Measurements from ENCODE around the gene JARID2. TPM values are rescaled to one million over a fixed set of nuclear protein-coding genes. Genes with fewer than 3 reads are reported as not detected.

JARID2 gene
- total and polyA plus RNA-seq, 10 of the 15 experiments (the other 5 are each of a cell fraction or from before 2014, with no cell fraction given) = 4.2 to 21.6 (median 11.7) TPM

GRCh38 chr6:15472621-15473020 lies 226.8 kb downstream of the JARID2 start (continued):
- TF ChIP-seq SRF (IDR thresholded peaks at IDR 0.05; ENCODE audit: low read depth in 2 of 2, low read length in 2 of 2) = no peak
- TF ChIP-seq, protein P1, sequence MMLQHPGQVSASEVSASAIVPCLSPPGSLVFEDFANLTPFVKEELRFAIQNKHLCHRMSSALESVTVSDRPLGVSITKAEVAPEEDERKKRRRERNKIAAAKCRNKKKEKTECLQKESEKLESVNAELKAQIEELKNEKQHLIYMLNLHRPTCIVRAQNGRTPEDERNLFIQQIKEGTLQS (IDR thresholded peaks at IDR 0.05; ENCODE audit: borderline replicate concordance, extremely low read depth, low read depth, low read length) = no peak
- TF ChIP-seq BMI1 (IDR thresholded peaks at IDR 0.05; ENCODE audit: borderline replicate concordance) = no peak
- TF ChIP-seq RAD21 (IDR thresholded peaks at IDR 0.05; ENCODE audit: insufficient read depth, low read depth, low read length) = no peak
- TF ChIP-seq NFXL1 (IDR thresholded peaks at IDR 0.05; ENCODE audit: borderline replicate concordance) = no peak

DNA sequence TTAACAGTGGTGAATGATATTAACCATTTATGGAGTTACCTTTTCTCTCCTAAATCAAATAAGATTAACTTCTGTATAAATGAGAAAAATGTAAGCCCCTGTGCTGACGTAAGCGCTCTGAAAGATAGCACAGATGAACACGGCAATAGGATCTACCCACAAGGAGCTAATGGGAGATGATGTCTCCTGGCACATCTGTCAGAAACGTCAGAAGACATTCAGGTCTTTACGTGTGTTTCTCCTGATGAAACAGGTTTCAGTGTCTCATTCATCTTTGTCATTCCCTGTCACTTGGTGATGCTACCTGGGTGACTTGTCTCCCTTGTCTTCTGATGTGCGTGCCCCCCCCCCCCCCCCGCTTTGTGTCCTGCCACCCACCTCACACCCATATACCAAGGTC lies 227.3 kb downstream of the JARID2 start:
- Histone ChIP-seq H3K36me3 (ENCODE audit: control insufficient read depth in 2 of 2, insufficient read depth in 2 of 2, low read length in 1 of 2) (peaks cover 16 to 27% of the 10 kb centered on the region in 2 experiments; a peak in 3 of 4 replicates), H2AFZ (ENCODE audit: control insufficient read depth, low read depth, low read length) (no peak overlapping the region), H3K4me1 (ENCODE audit: control insufficient read depth, insufficient read depth, low read length) (no peaks in the 10 kb centered on the region), H3K27ac (ENCODE audit: control insufficient read depth, insufficient read depth) (no peak overlapping the region), H3K4me2 (ENCODE audit: control insufficient read depth, insufficient read depth) (no peak overlapping the region), H4K20me1 (ENCODE audit: control insufficient read depth, insufficient read depth) (no peaks in the 10 kb centered on the region), H3K9me3 (replicated peaks; ENCODE audit: control insufficient read depth, insufficient read depth, low read length) (no peaks in the 10 kb centered on the region), H3K79me2 (ENCODE audit: control insufficient read depth, insufficient read depth, low read length) (peaks cover 2% of the 10 kb centered on the region), H3K9ac (ENCODE audit: control insufficient read depth, insufficient read depth, low read length) (no peak overlapping the region), H3K27me3 (replicated peaks in 1 of 2; ENCODE audit: control insufficient read depth in 2 of 2, insufficient read depth in 2 of 2, low read length in 1 of 2) (no peaks in the 10 kb centered on the region), H3K4me3 (no peak overlapping the region)
- FAIRE-seq (no peak), DNase-seq (ENCODE audit: low read depth, low spot score) (no peak), ATAC-seq (no peak)
- SMC1A ChIA-PET (ENCODE audit: uncharacterized antibody, unreplicated experiment) = interaction anchor here (0.5 to 1.8 kb wide), 2 partner anchors 16 to 220 kb away, joined by 3 to 7 read pairs; no protein-coding TSS in a partner anchor
- intact Hi-C loops (cut with micrococcal nuclease; ENCODE audit: unreplicated experiment) = no loop called here
- in situ Hi-C loops (cut with MboI) = loop anchor here (25.0 kb wide), 1 partner anchor 1561 kb away; the partner anchor contains the start of gene RNF182
- CTCF ChIA-PET = interaction anchor here (1.5 to 4.1 kb wide), 3 partner anchors 10 to 17 kb away, joined by 3 to 13 read pairs (median 7); no protein-coding TSS in a partner anchor
- RAD21 ChIA-PET (ENCODE audit: unreplicated experiment) = interaction anchor here (1.4 kb wide), 1 partner anchor 1347 kb away, joined by 3 read pairs; no protein-coding TSS in a partner anchor
- POLR2A ChIA-PET = interaction anchor here (0.6 kb wide), 1 partner anchor 16 kb away, joined by 3 read pairs; no protein-coding TSS in a partner anchor
- no TSS peak for BruUV-seq (replicated peaks)
- WGBS (ENCODE audit: insufficient coverage, insufficient replicate concordance, low lambda C conversion rate, missing lambda C conversion rate) = 80% methylated on average over 7 of the region's 7 CpGs
- TF ChIP-seq POLR2A (IDR thresholded peaks at IDR 0.05; ENCODE audit: low read depth, low read length) (no peak), SIX5 (IDR thresholded peaks at IDR 0.05; ENCODE audit: low read depth, low read length, severe bottlenecking) (no peak), HDAC2 (IDR thresholded peaks at IDR 0.05) (no peak), NR2C2 (IDR thresholded peaks at IDR 0.05; ENCODE audit: borderline replicate concordance, control insufficient read depth, insufficient read length, low read depth) (no peak), TCF3 (IDR thresholded peaks at IDR 0.05; ENCODE audit: borderline replicate concordance, insufficient read depth, low read depth, low read length) (no peak), PAX8 (IDR thresholded peaks at IDR 0.05) (no peak), MLLT1 (IDR thresholded peaks at IDR 0.05) (no peak), BCL3 (IDR thresholded peaks at IDR 0.05; ENCODE audit: borderline replicate concordance, insufficient read depth, low read depth, low read length, poor library complexity, severe bottlenecking) (no peak)
- TF ChIP-seq, protein P2, sequence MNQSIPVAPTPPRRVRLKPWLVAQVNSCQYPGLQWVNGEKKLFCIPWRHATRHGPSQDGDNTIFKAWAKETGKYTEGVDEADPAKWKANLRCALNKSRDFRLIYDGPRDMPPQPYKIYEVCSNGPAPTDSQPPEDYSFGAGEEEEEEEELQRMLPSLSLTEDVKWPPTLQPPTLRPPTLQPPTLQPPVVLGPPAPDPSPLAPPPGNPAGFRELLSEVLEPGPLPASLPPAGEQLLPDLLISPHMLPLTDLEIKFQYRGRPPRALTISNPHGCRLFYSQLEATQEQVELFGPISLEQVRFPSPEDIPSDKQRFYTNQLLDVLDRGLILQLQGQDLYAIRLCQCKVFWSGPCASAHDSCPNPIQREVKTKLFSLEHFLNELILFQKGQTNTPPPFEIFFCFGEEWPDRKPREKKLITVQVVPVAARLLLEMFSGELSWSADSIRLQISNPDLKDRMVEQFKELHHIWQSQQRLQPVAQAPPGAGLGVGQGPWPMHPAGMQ (IDR thresholded peaks at IDR 0.05; ENCODE audit: borderline replicate concordance) = no peak
- TF ChIP-seq, protein P3, sequence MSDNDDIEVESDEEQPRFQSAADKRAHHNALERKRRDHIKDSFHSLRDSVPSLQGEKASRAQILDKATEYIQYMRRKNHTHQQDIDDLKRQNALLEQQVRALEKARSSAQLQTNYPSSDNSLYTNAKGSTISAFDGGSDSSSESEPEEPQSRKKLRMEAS (IDR thresholded peaks at IDR 0.05; ENCODE audit: low read depth, low read length) = no peak
